Smooth muscle cell (in vitro differentiated cells): ENCODE results near the gene FKBP11. TPM values are rescaled to one million over a fixed set of nuclear protein-coding genes. Genes with fewer than 3 reads are reported as not detected.

Experiments used
- DNase-seq: peaks from one replicate; lab custom pipeline; 2025; ENCODE audit not compliant: unreplicated experiment; lab: John Stamatoyannopoulos, UW
- H2AFZ ChIP-seq: fragments of 200-600 bp; sonication (generic); 2 replicates; pipeline ENCODE4 v1.6.0; 2016; ENCODE audit warnings: antibody characterized with exemption, low read depth, mild to moderate bottlenecking
- H3F3A ChIP-seq: fragments of 200-600 bp; sonication (generic); 2 replicates; pipeline ENCODE4 v1.6.0; 2017; ENCODE audit warnings: antibody characterized with exemption, low read depth
- H3K27ac ChIP-seq: fragments of 200-600 bp; sonication (generic); 2 replicates; pipeline ENCODE4 v1.5.1; 2016; ENCODE audit warnings: low read depth, mild to moderate bottlenecking
- H3K27me3 ChIP-seq: fragments of 200-600 bp; sonication (generic); 2 replicates; pipeline ENCODE4 v1.6.1; 2016; ENCODE audit warnings: low read depth, mild to moderate bottlenecking
- H3K36me3 ChIP-seq: fragments of 200-600 bp; sonication (generic); 2 replicates; pipeline ENCODE4 v1.5.1; 2016; ENCODE audit warnings: low read depth
- H3K4me1 ChIP-seq: fragments of 200-600 bp; sonication (generic); 2 replicates; pipeline ENCODE4 v1.5.1; 2016; ENCODE audit warnings: low read depth
- H3K4me2 ChIP-seq: fragments of 200-600 bp; sonication (generic); 2 replicates; pipeline ENCODE4 v1.6.0; 2016; ENCODE audit warnings: mild to moderate bottlenecking
- H3K4me3 ChIP-seq: fragments of 200-600 bp; sonication (generic); 2 replicates; pipeline ENCODE4 v1.5.1; 2016; ENCODE audit warnings: mild to moderate bottlenecking
- H3K79me2 ChIP-seq: fragments of 200-600 bp; sonication (generic); 2 replicates; pipeline ENCODE4 v1.6.0; 2016; ENCODE audit warnings: low read depth, mild to moderate bottlenecking
- H3K9ac ChIP-seq: fragments of 200-600 bp; sonication (generic); 2 replicates; pipeline ENCODE4 v1.6.0; 2016; ENCODE audit warnings: low read depth
- H3K9me3 ChIP-seq: fragments of 200-600 bp; sonication (generic); replicated peaks from 2 replicates; pipeline ENCODE4 v1.5.1; 2016; ENCODE audit warnings: low read depth
- H4K20me1 ChIP-seq: fragments of 200-600 bp; sonication (generic); 2 replicates; pipeline ENCODE4 v1.6.0; 2016; ENCODE audit warnings: low read depth
- CTCF ChIP-seq: fragments of 200-600 bp; sonication (generic); IDR thresholded peaks from 2 replicates; pipeline ENCODE4 v1.5.1; 2017; ENCODE audit warnings: borderline replicate concordance, mild to moderate bottlenecking, antibody characterized with exemption; ENCODE audit not compliant: insufficient read depth, poor library complexity, severe bottlenecking
- WGBS: methylation state at CpG from one replicate; pipeline ENCODE4 v1.1.7; 2016; ENCODE audit warnings: low lambda C conversion rate; 5-methylcytosine and 5-hydroxymethylcytosine counted together
- polyA plus RNA-seq: library from polyadenylated mRNA; unstranded; fragments of >200 nt; fragmentation: Nextera tagmentation; extraction: Ambion mirVana; gene quantifications from 2 replicates; pipeline ENCODE4 v1.2.1, GENCODE V29; 2016
- total RNA-seq: library from RNA; depleted of rRNA; stranded (reverse); fragments of >200 nt; gene quantifications from 2 replicates; pipeline ENCODE4 v1.2.3, GENCODE V29; 2014

FKBP11 gene
- total and polyA plus RNA-seq, 2 experiments from 2014 or later: 36.1 to 217 TPM

GRCh38 chr12:48946205-48946604 lies 20.9 kb upstream of the FKBP11 start:
- Histone ChIP-seq H3K27me3 (no peaks in the 10 kb centered on the region), H3K79me2 (peaks cover 88% of the 10 kb centered on the region), H2AFZ (no peak overlapping the region), H3F3A (no peaks in the 10 kb centered on the region), H3K9me3 (no peaks in the 10 kb centered on the region), H3K27ac (no peak overlapping the region), H3K4me1 (no peaks in the 10 kb centered on the region), H4K20me1 (peaks cover 100% of the 10 kb centered on the region), H3K4me3 (no peak overlapping the region), H3K9ac (no peak overlapping the region), H3K4me2 (no peak overlapping the region), H3K36me3 (no peaks in the 10 kb centered on the region)
- DNase-seq: no peak
- TF ChIP-seq CTCF: no peak

GRCh38 chr12:48943221-48943620 lies 17.9 kb upstream of the FKBP11 start:
- H3K4me1 ChIP-seq: no peaks in the 10 kb centered on the region
- H3K4me2 ChIP-seq: no peak overlapping the region
- no peak overlapping the region for H3K27ac ChIP-seq
- no peaks in the 10 kb centered on the region for H3K27me3 ChIP-seq
- H3K79me2 ChIP-seq: peaks cover 61% of the 10 kb centered on the region
- H3K36me3 ChIP-seq: no peaks in the 10 kb centered on the region
- H2AFZ ChIP-seq: no peak overlapping the region
- 81% methylated on average over 4 of the region's 4 CpGs for WGBS
- H3K4me3 ChIP-seq: no peak overlapping the region
- no peaks in the 10 kb centered on the region for H3F3A ChIP-seq
- no peak overlapping the region for H3K9ac ChIP-seq
- no peaks in the 10 kb centered on the region for H3K9me3 ChIP-seq
- no peak for DNase-seq
- peaks cover 98% of the 10 kb centered on the region for H4K20me1 ChIP-seq
- no peak for TF ChIP-seq CTCF

- H3K27ac ChIP-seq: no peak overlapping the region
- no peaks in the 10 kb centered on the region for H3F3A ChIP-seq
- no peaks in the 10 kb centered on the region for H3K4me1 ChIP-seq
- no peak for DNase-seq
- peaks cover 30% of the 10 kb centered on the region for H3K79me2 ChIP-seq
- no peak overlapping the region for H3K4me3 ChIP-seq
- TF ChIP-seq CTCF: no peak
- no peaks in the 10 kb centered on the region for H3K9me3 ChIP-seq
- H3K27me3 ChIP-seq: no peaks in the 10 kb centered on the region
- WGBS: 91% methylated on average over 3 of the region's 3 CpGs
- no peaks in the 10 kb centered on the region for H3K36me3 ChIP-seq
- H4K20me1 ChIP-seq: peaks cover 94% of the 10 kb centered on the region
- no peak overlapping the region for H3K4me2 ChIP-seq
- H3K9ac ChIP-seq: no peak overlapping the region
- no peak overlapping the region for H2AFZ ChIP-seq
Observed at GRCh38 chr12:48940181-48940580, 14.9 kb upstream of the FKBP11 start.

- no peak for DNase-seq
- peaks cover 94% of the 10 kb centered on the region for H4K20me1 ChIP-seq
Observed at GRCh38 chr12:48938805-48939204, 13.5 kb upstream of the FKBP11 start.

More at GRCh38 chr12:48938805-48939204, 13.5 kb upstream of the FKBP11 start:
- H3K4me2 ChIP-seq: no peak overlapping the region
- no peak overlapping the region for H3K27ac ChIP-seq
- H3K79me2 ChIP-seq: peaks cover 20% of the 10 kb centered on the region
- H3K4me3 ChIP-seq: no peak overlapping the region
- 98% methylated on average over 7 of the region's 7 CpGs for WGBS
- no peaks in the 10 kb centered on the region for H3K27me3 ChIP-seq
- no peak overlapping the region for H2AFZ ChIP-seq
- no peaks in the 10 kb centered on the region for H3K36me3 ChIP-seq
- no peak overlapping the region for H3K9ac ChIP-seq
- no peaks in the 10 kb centered on the region for H3K4me1 ChIP-seq
- no peaks in the 10 kb centered on the region for H3K9me3 ChIP-seq
- TF ChIP-seq CTCF: no peak
- H3F3A ChIP-seq: no peaks in the 10 kb centered on the region
